HepG2 (cell line): ENCODE results near the gene GNGT2.
"Not testable (repeated sequence)": the region's sequence is repeated elsewhere in the genome, so short reads cannot be mapped to it uniquely, and the experiment has no call there.

Experiments used
- ARID3A ChIP-seq: IDR thresholded peaks from 2 replicates; pipeline ENCODE4 v1.6.1; 2012; ENCODE audit warnings: low read depth, low read length, improper control_type of control experiment
- CTCF ChIP-seq: sonication (generic); formaldehyde crosslinking; IDR thresholded peaks from 2 replicates; pipeline ENCODE4 v1.5.0; 2020; ENCODE audit warnings: mild to moderate bottlenecking, missing genetic modification reagents, moderate library complexity
- HCFC1 ChIP-seq: fragments of 150-350 bp; IDR thresholded peaks from 2 replicates; pipeline ENCODE4 v1.6.1; 2014; ENCODE audit warnings: low read depth, low read length
- MAX ChIP-seq: IDR thresholded peaks from 2 replicates; pipeline ENCODE4 v1.6.1; 2012; ENCODE audit warnings: inconsistent platforms
- TGIF2 ChIP-seq: IDR thresholded peaks from 2 replicates; pipeline ENCODE4 v1.6.1; 2016; ENCODE audit warnings: control low read depth, missing compliant biosample characterization
- THAP8 ChIP-seq: sonication (generic); formaldehyde crosslinking; IDR thresholded peaks from 2 replicates; pipeline ENCODE4 v1.5.1; 2020; ENCODE audit warnings: missing genetic modification reagents, mild to moderate bottlenecking, borderline replicate concordance
- ZNF12 ChIP-seq: sonication (generic); formaldehyde crosslinking; IDR thresholded peaks from 2 replicates; pipeline ENCODE4 v1.5.0; 2020; ENCODE audit warnings: missing genetic modification reagents
- ZNF224 ChIP-seq: sonication (generic); formaldehyde crosslinking; IDR thresholded peaks from 2 replicates; pipeline ENCODE4 v1.5.0; 2020; ENCODE audit warnings: mild to moderate bottlenecking, missing genetic modification reagents
- ZNF460 ChIP-seq: sonication (generic); formaldehyde crosslinking; IDR thresholded peaks from 2 replicates; pipeline ENCODE4 v1.5.1; 2020; ENCODE audit warnings: missing genetic modification reagents, mild to moderate bottlenecking, borderline replicate concordance

GRCh38 chr17:49185381-49185780, 25.0 kb downstream of the GNGT2 start:
- TF ChIP-seq TGIF2 (CRISPR knock-in tag); HCFC1; ZNF460 (CRISPR knock-in tag); ARID3A; ZNF224 (CRISPR knock-in tag); THAP8 (CRISPR knock-in tag); CTCF; MAX; ZNF12 (CRISPR knock-in tag): not testable (repeated sequence)
